GM11168 (cell line): ENCODE data around the gene TMEM174.

ENCODE experiments used
- in situ Hi-C: fragments of 300-500 bp; cut with MboI; formaldehyde crosslinking; loops from one replicate; pipeline ENCODE4 v1.12.0; 2022; ENCODE audit warnings: low sequenced_read_pairs; ENCODE audit not compliant: unreplicated experiment

The TMEM174 gene

GRCh38 chr5:73152411-73153388 lies 20.3 kb upstream of the TMEM174 start:
- in situ Hi-C loops, result no loop called here

DNA sequence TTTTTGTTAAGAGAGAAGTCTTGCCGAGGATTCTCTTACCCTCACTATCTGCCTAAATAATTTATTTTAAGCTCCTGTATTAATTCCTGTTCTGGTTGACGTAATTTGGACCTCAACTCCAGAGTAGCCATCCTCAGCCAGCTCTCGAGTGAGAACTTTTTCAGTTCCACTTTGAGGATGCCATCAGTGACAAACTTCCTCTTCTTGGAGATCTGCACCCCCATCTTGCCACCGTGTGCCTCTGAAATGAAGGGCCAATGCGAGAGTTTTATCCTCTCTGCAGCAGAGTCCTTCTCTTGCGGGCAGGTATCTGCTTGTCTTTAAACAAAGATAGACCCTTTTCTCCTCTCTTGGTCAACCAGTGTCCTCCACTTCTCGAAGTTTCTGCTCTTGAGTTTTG lies 19.5 kb upstream of the TMEM174 start:
- in situ Hi-C loops, result no loop called here

DNA sequence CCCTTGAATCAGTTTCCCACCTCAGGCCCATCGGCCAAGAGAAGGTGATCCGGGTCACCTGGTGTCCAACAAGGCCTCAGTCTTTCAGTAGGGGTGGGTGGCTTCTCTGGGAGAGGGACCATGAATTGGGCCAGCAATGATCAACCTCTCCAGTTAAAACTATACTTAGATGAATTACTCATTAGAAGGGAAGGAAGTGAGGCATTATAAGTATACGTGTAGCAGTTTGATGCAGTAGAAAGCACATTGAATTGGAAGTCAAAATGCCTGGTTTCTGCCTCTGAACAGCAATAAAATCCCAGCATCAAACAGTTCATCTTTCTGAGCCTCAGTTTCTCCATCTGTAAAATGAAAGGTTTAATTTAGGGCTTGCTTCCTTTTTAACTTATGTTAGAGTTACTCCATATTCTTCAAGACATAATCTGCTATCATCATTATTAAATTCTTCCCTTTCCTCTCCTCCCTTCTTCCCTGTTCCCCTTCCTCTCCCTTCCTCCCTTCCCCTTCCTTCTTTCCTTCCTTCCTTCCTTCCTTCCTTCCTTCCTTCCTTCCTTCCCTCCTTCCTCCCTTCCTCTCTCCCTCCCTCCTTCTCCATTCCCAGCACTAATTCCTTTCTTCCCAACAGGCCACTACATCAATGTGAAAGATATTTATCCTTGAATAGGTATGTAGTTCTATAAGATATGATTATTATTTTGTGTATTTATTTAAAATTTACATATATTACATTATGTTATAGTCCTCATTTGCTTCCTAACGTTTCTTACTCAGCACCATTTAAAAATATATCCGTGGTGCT lies 18.6 kb upstream of the TMEM174 start:
- in situ Hi-C loops, result no loop called here

GRCh38 chr5:73155271-73156222 lies 17.4 kb upstream of the TMEM174 start:
- in situ Hi-C loops, result no loop called here

- in situ Hi-C loops, result no loop called here
Measured at GRCh38 chr5:73157414-73158303, 15.3 kb upstream of the TMEM174 start.

DNA sequence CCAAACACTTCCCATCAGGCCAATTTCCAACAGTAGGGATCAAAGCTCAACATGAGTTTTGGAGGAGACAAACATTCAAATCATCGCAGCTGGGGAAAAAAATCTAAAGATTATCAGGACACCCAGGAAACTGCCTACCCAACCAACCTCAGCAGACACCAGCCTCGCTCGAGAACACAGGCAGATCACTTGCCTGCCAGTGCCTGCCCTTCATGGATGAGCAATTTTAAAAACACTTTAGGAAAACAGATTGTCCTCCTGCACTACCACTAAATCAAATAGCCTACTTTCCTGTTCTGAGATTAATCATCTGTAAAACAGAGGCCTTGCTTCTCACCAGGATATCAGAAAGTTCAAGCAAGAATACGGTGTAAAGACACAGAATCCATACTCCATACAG lies 14.7 kb upstream of the TMEM174 start:
- in situ Hi-C loops, result no loop called here

DNA sequence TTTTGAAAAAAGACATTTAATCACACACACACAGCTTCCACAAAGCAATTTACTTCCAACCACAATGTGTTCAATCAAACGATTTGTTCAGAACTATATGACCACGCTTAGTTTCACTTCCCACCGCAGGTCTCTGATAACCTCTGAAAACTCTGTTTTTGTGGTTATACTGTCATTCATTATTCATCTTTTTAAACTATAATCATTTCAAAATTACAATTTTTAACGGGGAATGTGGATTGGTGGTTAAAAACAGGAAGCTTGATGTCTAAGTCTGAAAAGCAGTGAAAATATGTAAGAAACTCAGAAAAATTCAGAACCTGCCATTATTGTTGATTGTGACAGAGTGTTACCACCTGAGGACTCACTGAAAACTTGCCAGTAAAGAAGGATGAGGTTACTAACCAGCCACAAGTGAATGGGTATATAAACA lies 12.7 kb upstream of the TMEM174 start:
- in situ Hi-C loops, result no loop called here

GRCh38 chr5:73170522-73170921 lies 2.5 kb upstream of the TMEM174 start:
- in situ Hi-C loops, result no loop called here

GRCh38 chr5:73171495-73171894 lies 1.5 kb upstream of the TMEM174 start:
- in situ Hi-C loops, result no loop called here

- in situ Hi-C loops, result no loop called here
Measured at GRCh38 chr5:73174100-73174815, 1.3 kb downstream of the TMEM174 start.

DNA sequence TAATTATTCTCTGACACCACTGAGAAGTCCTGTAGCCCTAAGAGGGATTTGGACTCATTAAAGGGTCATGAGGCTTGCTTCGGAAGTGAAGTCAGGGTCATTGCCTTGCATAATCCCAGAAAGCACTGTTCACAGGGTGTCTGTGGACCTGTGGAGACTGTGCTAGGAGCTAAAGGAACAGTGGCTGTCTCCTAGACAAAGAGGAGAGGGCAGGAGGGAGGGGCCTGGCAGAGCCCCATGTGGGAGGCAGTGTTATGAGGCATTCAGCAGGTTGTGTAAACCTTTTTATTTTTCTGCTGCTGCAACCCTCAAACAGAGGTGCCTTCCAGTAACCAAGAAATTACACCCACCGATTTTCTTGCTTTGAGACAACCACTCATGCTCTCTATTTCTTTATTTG lies 3.3 kb downstream of the TMEM174 start:
- in situ Hi-C loops, result no loop called here

GRCh38 chr5:73178265-73178664 lies 5.3 kb downstream of the TMEM174 start:
- in situ Hi-C loops, result no loop called here

- in situ Hi-C loops, result no loop called here
Measured at GRCh38 chr5:73179730-73180129, 6.7 kb downstream of the TMEM174 start.

DNA sequence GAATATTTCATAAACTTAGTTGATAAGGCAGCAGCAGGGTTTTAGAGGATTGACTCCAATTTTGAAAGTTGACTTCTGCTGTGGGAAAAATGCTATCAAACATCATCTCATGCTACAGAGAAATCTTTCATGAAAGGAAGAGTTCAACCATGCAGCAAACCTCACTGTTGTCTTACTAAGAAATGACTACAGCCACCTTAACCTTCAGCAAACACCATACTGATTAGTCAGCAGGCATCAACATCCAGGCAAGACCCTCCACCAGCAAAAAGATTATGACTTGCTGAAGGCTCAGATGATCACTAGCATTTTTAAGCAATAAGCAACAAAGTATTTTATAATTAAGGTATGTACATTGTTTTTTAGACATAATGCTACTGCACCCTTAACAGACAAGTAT lies 7.6 kb downstream of the TMEM174 start:
- in situ Hi-C loops, result no loop called here

GRCh38 chr5:73182307-73182706 lies 9.3 kb downstream of the TMEM174 start:
- in situ Hi-C loops, result no loop called here

- in situ Hi-C loops, result no loop called here
Measured at GRCh38 chr5:73183000-73183399, 10.0 kb downstream of the TMEM174 start.

- in situ Hi-C loops, result no loop called here
Measured at GRCh38 chr5:73183481-73183891, 10.5 kb downstream of the TMEM174 start.

DNA sequence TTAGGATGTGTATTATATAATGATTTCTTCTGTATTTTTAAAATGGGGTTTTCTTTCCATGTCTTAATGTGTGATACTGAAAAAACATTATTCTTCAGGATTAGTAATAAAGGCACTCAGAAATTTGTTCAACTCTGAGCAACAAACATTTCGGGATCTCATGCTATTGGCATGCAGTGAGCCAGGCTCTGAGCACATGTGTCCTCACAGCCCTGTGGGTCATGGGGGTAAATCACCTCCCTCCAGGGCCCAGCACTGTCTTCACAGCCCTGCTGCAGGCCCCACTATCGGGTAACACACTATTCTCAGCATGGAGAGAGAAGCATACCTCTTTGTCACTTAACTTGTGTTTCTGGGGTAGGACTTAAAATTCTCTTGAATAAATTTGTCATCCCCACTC lies 14.0 kb downstream of the TMEM174 start:
- in situ Hi-C loops, result no loop called here
